ENCODE data around the gene MANBA.

GRCh38 chr4:102781570-102781969 lies 20.8 kb upstream of the MANBA start:
- no peak for TF ChIP-seq POLR2A (IDR thresholded peaks at IDR 0.05)
- no peak for TF ChIP-seq CTCF (IDR thresholded peaks at IDR 0.05)

Measured in uterus (tissue), 2 donors.